22Rv1 (cell line): ENCODE measurements around the gene FKBP5.

Experiments used
- H3K27ac ChIP-seq: fragments of 450-650 bp; 2 replicates; pipeline ENCODE4 v1.5.1; 2017
- ZFX ChIP-seq: fragments of 450-650 bp; IDR thresholded peaks from 2 replicates; pipeline ENCODE4 v1.6.1; 2017; ENCODE audit warnings: antibody characterized with exemption, borderline replicate concordance
- TF ChIP-seq, protein P1 (sequence below): fragments of 450-650 bp; IDR thresholded peaks from 2 replicates; pipeline ENCODE4 v1.5.1; 2017; ENCODE audit warnings: mild to moderate bottlenecking

Gene FKBP5

DNA sequence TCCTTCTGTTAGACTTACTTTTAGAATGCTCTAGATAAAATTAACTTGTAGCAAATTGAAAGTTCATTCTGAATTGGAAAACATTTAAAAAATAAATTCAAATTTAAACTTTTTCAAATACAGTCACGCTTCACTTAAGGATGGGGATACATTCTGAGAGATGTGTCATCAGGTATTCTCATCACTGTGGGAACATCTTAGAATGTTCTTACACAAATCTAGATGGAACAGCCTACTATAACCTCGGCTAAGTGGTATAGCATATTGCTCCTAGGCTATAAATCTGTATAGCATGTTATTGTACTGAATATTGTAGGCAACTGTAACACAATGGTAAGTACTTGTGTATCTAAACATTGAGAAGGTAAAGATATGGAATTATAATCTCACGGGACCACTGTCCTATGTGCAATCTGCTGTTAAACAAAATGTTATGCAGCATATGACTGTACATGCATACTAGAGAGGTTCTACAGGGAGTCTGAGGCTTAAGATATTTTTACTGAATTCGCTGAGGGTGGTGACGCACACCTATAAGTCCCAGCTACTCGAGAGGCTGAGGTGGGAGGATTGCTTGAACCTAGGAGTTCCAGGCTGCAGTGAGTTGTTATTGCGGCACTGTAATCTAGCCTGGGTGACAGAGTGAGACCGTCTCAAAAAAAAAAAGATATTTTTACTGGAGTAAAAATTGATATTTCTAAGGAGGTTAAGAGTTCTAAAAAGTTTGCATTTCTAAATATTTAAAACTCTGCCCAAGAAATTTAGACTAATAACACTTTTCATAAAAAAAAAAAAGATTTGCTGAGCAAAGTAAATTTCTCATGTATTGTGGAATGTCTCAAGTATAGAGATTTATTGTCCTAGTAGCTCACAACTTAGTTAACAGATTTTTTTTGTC is 88.7 kb downstream of the FKBP5 start:
- peak overlapping the region; percentile 91 for H3K27ac ChIP-seq
- TF ChIP-seq, protein P1, sequence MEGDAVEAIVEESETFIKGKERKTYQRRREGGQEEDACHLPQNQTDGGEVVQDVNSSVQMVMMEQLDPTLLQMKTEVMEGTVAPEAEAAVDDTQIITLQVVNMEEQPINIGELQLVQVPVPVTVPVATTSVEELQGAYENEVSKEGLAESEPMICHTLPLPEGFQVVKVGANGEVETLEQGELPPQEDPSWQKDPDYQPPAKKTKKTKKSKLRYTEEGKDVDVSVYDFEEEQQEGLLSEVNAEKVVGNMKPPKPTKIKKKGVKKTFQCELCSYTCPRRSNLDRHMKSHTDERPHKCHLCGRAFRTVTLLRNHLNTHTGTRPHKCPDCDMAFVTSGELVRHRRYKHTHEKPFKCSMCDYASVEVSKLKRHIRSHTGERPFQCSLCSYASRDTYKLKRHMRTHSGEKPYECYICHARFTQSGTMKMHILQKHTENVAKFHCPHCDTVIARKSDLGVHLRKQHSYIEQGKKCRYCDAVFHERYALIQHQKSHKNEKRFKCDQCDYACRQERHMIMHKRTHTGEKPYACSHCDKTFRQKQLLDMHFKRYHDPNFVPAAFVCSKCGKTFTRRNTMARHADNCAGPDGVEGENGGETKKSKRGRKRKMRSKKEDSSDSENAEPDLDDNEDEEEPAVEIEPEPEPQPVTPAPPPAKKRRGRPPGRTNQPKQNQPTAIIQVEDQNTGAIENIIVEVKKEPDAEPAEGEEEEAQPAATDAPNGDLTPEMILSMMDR: no peak
- no peak for TF ChIP-seq ZFX

DNA sequence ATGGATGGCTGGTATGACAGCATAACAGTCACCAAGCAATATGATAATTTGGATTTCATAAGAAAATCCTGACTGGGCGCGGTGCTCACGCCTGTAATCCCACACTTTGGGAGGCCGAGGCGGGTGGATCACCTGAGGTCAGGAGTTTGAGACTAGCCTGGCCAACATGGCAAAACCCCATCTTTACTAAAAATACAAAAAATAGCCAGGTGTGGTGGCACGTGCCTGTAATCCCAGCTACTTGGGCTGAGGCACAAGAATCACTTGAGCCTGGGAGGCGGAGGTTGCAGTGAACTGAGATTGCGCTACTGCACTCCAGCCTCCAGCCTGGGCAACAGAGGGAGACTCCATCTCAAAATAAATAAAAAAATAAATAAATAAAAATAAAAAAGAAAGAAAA is 90.1 kb downstream of the FKBP5 start:
- H3K27ac ChIP-seq: peak overlapping the region; percentile 14; the same call in 1 of the 2 replicates

DNA sequence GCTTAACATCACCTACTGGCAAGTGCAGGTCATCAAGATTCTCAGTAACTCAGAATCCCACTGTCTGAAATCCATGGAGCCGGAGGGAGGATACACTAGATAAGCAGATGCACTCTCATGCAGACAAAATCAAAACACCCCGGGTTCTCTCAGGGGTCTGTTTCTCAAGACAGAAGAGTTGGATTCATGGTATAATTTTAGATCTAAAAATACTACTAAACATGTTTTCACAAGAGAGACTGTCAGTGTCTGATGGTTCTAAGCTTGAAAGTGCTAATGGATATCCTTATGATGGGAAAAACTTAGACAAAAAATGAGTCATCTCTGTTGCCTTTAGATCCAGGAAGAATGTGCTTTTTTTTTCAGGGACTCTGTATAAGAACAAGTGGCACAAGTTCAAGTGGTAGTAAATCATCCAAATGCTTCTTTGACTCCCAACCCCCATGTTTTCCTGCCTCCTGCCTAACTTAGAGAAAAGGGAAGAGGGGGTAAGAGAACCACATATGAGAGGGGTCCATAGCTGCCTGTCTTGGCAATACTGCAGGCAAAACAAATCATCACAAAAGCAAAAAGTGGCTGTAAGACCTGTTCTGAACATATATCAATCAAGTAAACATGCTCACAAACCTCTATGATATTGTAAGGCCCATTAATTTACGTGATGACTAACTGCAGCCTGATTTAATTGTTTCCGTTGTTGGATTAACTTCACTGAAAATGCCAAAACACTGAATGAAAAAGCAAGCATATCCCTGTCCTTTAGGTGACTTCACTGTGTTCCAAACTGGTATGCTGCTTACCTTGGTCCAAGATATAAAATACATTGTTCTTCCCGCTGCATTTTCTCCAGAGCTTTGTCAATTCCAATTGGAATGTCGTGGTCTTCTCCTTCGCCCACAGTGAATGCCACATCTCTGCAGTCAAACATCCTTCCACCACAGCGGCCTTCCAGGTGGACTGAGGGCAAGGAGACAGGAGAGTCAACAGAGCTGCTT is 92.0 kb downstream of the FKBP5 start:
- TF ChIP-seq ZFX: no peak
- TF ChIP-seq, protein P1: no peak
- H3K27ac ChIP-seq: peak overlapping the region; percentile 14; the same call in 1 of the 2 replicates

DNA sequence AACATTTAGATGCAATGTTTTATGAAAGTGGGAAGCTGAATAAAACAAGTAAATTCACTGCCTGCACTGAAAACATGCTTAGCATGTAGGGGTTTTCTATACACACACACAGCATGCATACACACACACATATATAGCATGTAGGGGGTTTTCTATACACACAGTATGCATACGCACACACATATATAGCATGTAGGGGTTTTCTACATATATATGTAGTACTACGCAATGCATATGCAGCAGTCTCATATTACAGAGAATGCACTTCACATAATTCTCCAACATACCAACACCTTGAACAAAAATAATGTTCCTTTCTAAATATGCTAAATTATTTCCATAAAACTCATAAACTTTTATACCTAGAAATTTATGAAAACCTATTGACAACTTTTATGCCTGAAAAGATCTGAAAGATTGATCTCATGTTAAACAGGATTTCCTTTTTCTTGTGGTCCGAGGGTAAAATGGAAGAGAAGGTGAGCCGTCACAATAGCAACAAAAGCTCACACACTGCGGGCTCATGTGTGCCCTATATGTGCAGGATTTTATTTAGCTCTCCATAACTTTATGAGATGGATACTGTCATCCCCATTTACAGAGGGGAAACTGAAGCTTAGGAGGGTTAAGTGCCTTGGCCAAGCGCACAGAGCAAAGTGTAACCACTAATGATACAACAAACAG is 94.1 kb downstream of the FKBP5 start:
- no peak overlapping the region for H3K27ac ChIP-seq
- TF ChIP-seq, protein P1: no peak
- no peak for TF ChIP-seq ZFX

DNA sequence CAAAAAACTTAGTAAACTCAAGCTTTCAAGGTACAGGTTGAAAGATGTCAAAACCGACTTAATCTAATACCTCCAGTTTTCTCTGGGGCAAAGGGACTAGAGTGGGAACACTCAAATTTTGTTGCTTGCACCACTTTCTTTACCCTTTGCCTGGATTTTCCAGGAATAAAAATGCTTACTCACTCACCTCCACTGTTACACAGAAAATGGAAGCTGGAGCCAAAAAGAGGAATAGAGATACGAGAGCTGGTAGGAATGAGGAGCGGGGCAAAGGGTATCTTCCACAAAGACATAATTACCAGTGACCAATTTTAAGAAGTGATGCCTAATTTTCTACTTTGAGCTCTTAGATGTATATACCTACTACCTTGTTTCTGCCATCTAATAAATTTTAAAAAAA is 96.5 kb downstream of the FKBP5 start:
- TF ChIP-seq ZFX: no peak
- TF ChIP-seq, protein P1: no peak
- H3K27ac ChIP-seq: peak overlapping the region; percentile 46

DNA sequence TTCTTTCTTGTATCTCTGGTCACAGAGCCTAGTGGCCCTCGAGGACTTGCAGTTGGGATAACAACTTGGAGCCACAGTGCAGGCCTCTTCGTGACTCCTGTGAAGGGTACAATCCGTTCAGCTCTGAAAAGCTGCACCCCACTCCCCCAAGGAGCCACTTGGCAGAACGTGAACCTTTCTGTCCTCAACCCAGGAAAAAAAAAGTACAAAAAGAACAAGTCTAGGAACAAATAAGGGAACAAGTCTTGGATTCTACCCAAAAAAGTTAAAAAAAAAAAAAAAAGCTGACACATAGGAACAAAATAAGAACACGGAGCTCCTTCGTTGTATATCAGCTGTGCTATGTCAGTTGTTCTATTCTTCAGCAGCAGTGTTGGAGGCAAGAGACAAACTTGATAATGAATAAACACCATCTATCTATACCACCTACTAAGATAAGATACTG is 98.1 kb downstream of the FKBP5 start:
- TF ChIP-seq, protein P1: no peak
- no peak for TF ChIP-seq ZFX
- H3K27ac ChIP-seq: peak overlapping the region; percentile 46; the same call in 1 of the 2 replicates

DNA sequence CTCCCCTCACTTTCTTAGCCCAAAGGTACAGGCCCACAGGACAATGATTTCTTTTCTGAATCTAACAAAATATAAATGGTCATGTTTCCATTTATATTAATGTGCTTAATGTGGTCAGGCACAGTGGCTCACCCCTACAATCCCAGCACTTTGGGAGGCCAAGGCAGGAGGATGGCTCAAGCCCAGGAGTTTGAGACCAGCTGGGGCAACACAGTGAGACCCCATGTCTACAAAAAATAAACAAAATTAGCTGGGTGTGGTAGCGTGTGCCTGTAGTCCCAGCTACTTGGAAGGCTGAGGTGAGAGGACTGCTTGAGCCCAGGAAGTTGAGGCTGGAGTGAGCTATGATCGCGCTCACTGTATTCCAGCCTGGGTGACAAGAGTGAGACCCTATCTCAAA is 98.8 kb downstream of the FKBP5 start:
- TF ChIP-seq, protein P1: no peak
- no peak for TF ChIP-seq ZFX
- peak overlapping the region; percentile 46; the same call in 1 of the 2 replicates for H3K27ac ChIP-seq
